PFSK-1 (cell line): ENCODE data around the gene UNC5B.

Source experiments
- FOXP2 ChIP-seq: optimal IDR thresholded peaks from 2 replicates; pipeline ENCODE3; 2011; ENCODE audit warnings: borderline replicate concordance, control low read depth, inconsistent platforms; ENCODE audit not compliant: insufficient read depth; ENCODE audit errors: extremely low read length, extremely low read depth
- POLR2AphosphoS5 ChIP-seq: IDR thresholded peaks from 2 replicates; pipeline ENCODE4 v1.6.1; 2012; ENCODE audit warnings: low read depth, mild to moderate bottlenecking, control low read depth, low read length, moderate library complexity
- SIN3A ChIP-seq: IDR thresholded peaks from 2 replicates; pipeline ENCODE4 v1.6.1; 2012; ENCODE audit warnings: mild to moderate bottlenecking, low read length, moderate library complexity, borderline replicate concordance; ENCODE audit not compliant: insufficient read depth
- TAF1 ChIP-seq: IDR thresholded peaks from 2 replicates; pipeline ENCODE4 v1.6.1; 2012; ENCODE audit warnings: low read length, control low read depth, borderline replicate concordance; ENCODE audit not compliant: insufficient read depth
- TF ChIP-seq, protein P1 (sequence below), 2 experiments: IDR thresholded peaks; 2 replicates each; pipeline versions ENCODE4 v1.6.1 to v1.8.0; 2011 to 2012; ENCODE audit warnings: low read depth in 2 of 2, low read length in 2 of 2, control low read depth in 1 of 2, inconsistent platforms in 1 of 2, mild to moderate bottlenecking in 1 of 2, moderate library complexity in 1 of 2; ENCODE audit not compliant: insufficient read depth in 1 of 2

The UNC5B gene

DNA sequence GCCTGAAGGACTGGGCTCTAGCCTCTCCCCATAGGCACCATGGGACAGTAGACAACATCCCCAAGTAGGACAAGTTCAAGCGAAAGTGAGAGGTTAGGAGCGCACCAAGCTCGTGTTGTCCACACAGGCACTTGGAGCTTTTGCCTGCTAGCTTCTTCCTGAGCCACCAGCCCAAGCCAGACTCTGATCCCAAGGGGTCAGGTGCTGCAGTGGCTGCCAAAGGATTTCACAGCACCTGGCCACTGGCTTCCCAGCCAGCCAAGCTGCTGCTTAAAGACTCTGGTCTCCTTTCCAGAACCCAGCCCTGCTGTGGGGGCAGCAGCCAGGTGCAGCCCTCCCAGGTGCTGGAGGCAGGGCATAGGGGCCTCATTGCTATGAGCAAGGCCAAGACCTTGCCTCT lies 33.0 kb upstream of the UNC5B start:
- TF ChIP-seq POLR2AphosphoS5 = no peak

DNA sequence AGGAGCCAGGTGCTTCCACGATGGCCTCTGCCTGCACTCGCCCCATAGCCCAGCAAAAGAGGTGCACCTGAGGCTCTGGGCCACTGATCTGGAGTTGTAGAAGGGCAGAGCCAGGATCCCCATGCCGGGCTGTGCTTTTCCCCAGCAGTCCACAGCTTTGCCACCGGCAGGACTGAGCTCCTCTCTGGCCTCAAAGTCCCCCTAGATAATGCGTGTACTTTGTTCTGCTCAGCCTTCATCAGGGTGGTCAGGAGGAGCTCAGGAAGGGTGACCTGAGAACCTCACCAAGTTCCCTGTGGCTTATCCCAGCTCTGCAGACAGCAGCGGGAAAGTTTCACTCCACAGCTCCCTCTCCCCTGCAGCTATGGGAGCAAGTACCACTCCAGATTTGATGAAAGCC lies 27.9 kb upstream of the UNC5B start:
- TF ChIP-seq SIN3A (no peak), FOXP2 (no peak), POLR2AphosphoS5 (no peak), TAF1 (no peak)
- TF ChIP-seq, protein P1, sequence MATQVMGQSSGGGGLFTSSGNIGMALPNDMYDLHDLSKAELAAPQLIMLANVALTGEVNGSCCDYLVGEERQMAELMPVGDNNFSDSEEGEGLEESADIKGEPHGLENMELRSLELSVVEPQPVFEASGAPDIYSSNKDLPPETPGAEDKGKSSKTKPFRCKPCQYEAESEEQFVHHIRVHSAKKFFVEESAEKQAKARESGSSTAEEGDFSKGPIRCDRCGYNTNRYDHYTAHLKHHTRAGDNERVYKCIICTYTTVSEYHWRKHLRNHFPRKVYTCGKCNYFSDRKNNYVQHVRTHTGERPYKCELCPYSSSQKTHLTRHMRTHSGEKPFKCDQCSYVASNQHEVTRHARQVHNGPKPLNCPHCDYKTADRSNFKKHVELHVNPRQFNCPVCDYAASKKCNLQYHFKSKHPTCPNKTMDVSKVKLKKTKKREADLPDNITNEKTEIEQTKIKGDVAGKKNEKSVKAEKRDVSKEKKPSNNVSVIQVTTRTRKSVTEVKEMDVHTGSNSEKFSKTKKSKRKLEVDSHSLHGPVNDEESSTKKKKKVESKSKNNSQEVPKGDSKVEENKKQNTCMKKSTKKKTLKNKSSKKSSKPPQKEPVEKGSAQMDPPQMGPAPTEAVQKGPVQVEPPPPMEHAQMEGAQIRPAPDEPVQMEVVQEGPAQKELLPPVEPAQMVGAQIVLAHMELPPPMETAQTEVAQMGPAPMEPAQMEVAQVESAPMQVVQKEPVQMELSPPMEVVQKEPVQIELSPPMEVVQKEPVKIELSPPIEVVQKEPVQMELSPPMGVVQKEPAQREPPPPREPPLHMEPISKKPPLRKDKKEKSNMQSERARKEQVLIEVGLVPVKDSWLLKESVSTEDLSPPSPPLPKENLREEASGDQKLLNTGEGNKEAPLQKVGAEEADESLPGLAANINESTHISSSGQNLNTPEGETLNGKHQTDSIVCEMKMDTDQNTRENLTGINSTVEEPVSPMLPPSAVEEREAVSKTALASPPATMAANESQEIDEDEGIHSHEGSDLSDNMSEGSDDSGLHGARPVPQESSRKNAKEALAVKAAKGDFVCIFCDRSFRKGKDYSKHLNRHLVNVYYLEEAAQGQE (IDR thresholded peaks at IDR 0.05; ENCODE audit: insufficient read depth in 1 of 2, low read depth in 2 of 2, low read length in 2 of 2) = no peak

DNA sequence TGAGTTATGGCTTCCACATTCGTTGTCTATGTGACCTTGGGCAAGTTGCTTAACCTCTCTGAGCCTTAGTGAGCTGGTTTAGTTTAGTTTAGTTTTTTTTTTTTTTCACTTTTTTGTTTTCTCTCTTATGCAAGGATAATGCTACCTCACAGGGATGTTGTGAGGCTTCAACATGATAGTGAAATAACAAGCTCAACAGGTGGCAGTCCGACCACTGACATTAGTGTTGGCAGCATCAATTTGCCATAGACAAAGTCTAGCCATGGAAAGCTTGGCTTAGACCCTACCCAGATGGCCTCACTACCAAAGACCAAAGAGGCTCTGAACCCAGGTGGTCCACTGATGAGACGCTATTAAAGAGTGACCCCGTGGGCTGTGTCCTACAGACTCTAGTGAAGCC lies 27.2 kb upstream of the UNC5B start:
- TF ChIP-seq POLR2AphosphoS5 (no peak), FOXP2 (no peak), TAF1 (no peak), SIN3A (no peak)
- TF ChIP-seq, protein P1 (IDR thresholded peaks at IDR 0.05; ENCODE audit: insufficient read depth in 1 of 2, low read depth in 2 of 2, low read length in 2 of 2) = no peak

DNA sequence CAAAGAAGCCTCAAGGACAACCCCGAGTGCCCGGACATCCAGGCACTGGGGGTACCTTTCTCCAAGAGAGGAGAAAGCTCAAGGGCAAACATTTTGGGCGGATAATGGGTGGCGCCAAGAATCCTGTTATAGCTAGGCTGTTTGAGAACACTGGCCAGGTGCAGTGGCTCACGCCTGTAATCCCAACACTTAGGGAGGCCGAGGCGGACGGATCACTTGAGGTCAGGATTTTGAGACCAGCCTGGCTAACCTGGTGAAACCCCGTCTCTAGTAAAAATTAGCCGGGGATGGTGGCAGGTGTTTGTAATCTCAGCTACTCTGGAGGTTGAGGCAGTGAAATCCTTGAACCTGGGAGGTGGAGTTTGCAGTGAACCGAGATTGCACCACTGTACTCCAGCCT lies 25.2 kb upstream of the UNC5B start:
- TF ChIP-seq SIN3A = no peak
- TF ChIP-seq, protein P1 (IDR thresholded peaks at IDR 0.05; ENCODE audit: insufficient read depth in 1 of 2, low read depth in 2 of 2, low read length in 2 of 2) = no peak
- no peak for TF ChIP-seq TAF1
- TF ChIP-seq FOXP2 = no peak
- no peak for TF ChIP-seq POLR2AphosphoS5

DNA sequence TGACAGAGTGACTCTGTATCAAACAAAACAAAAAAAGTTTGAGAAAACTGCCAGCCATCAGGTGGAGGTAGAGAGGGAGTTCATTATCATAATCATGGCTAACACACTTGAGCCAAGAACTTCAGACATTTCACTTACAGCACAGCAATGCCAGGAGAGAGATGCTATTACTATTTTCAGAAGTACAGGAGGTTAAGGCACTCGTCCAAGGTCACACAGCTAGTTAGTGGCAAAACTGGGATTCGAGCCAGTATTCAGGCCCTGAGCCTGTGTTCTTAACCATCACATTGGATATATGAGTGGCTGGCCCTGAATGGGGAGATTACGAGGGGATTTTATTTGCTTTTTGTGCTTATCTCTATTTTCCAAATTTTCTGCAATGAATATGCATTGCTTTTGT lies 24.8 kb upstream of the UNC5B start:
- TF ChIP-seq, protein P1 (IDR thresholded peaks at IDR 0.05; ENCODE audit: insufficient read depth in 1 of 2, low read depth in 2 of 2, low read length in 2 of 2) = no peak
- no peak for TF ChIP-seq POLR2AphosphoS5
- TF ChIP-seq FOXP2 = no peak
- no peak for TF ChIP-seq TAF1
- TF ChIP-seq SIN3A = no peak
